Body of pancreas (tissue), 4 donors: ENCODE data around the gene SMCHD1.

Experiments used
- CTCF ChIP-seq, 7 experiments: fragments of 450-650 bp in 4 of 7; fragments of 200-600 bp in 3 of 7; sonication (generic) in 3 of 7; IDR thresholded peaks; one replicate each; pipeline ENCODE4 v1.5.1; 2016 to 2019; ENCODE audit warnings: antibody characterized with exemption in 7 of 7
- POLR2A ChIP-seq, 3 donors: fragments of 450-650 bp; IDR thresholded peaks; one replicate each; pipeline ENCODE4 v1.6.1; 2016; ENCODE audit warnings: antibody characterized with exemption in 3 of 3, mild to moderate bottlenecking in 2 of 3

GRCh38 chr18:2606335-2606734, 49.2 kb upstream of the SMCHD1 start:
- TF ChIP-seq CTCF (IDR thresholded peaks at IDR 0.05) (no peak), POLR2A (IDR thresholded peaks at IDR 0.05) (no peak)
